Measurements from ENCODE around the gene ERP27.

GRCh38 chr12:14954269-14954668 is 15.9 kb upstream of the ERP27 start:
- no peak for TF ChIP-seq POLR2A (IDR thresholded peaks at IDR 0.05)
- TF ChIP-seq CTCF (IDR thresholded peaks at IDR 0.05 in 4 of 5, conservative IDR thresholded peaks at IDR 0.05 in 1 of 5) = no peak

Data from gastrocnemius medialis (tissue), 4 donors.